D721Med (cell line): ENCODE data around the gene LCAT.

ENCODE experiments used
- DNase-seq: peaks from one replicate; pipeline ENCODE4 v3.0.0; 2011; ENCODE audit warnings: low spot score; ENCODE audit not compliant: insufficient read length
- FAIRE-seq: peaks from 2 replicates; lab custom pipeline; 2011; peaks lifted over from hg19 to GRCh38; lab: Jason Lieb, UNC
- TF ChIP-seq, protein P1 (sequence below): IDR thresholded peaks from 2 replicates; pipeline ENCODE4 v1.5.1; 2012; ENCODE audit warnings: mild to moderate bottlenecking, control low read depth; ENCODE audit not compliant: insufficient read depth; ENCODE audit errors: missing control alignments

The LCAT gene

GRCh38 chr16:67987460-67988160, 43.7 kb upstream of the LCAT start:
- TF ChIP-seq, protein P1, sequence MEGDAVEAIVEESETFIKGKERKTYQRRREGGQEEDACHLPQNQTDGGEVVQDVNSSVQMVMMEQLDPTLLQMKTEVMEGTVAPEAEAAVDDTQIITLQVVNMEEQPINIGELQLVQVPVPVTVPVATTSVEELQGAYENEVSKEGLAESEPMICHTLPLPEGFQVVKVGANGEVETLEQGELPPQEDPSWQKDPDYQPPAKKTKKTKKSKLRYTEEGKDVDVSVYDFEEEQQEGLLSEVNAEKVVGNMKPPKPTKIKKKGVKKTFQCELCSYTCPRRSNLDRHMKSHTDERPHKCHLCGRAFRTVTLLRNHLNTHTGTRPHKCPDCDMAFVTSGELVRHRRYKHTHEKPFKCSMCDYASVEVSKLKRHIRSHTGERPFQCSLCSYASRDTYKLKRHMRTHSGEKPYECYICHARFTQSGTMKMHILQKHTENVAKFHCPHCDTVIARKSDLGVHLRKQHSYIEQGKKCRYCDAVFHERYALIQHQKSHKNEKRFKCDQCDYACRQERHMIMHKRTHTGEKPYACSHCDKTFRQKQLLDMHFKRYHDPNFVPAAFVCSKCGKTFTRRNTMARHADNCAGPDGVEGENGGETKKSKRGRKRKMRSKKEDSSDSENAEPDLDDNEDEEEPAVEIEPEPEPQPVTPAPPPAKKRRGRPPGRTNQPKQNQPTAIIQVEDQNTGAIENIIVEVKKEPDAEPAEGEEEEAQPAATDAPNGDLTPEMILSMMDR = no peak
- DNase-seq (no peak), FAIRE-seq (no peak)

DNA sequence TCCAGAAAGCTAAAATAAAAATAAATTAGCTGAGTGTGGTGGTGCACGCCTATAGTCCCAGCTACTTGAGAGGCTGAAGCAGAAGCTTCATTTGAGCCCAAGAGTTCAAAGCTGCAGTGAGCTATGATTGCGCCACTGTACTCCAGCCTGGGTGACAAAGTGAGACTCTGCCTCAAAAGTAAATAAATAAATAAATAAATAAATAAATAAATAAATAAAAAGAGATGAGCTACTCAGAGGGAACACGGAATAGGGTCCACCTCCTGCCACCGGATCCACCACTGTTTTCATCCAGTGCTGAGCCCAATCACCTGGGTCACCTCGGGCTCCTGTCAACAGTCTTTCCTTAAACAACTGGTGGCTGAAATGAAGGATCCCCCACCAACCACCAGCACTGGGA, 43.0 kb upstream of the LCAT start:
- FAIRE-seq (no peak), DNase-seq (no peak)
- TF ChIP-seq, protein P1 = no peak

DNA sequence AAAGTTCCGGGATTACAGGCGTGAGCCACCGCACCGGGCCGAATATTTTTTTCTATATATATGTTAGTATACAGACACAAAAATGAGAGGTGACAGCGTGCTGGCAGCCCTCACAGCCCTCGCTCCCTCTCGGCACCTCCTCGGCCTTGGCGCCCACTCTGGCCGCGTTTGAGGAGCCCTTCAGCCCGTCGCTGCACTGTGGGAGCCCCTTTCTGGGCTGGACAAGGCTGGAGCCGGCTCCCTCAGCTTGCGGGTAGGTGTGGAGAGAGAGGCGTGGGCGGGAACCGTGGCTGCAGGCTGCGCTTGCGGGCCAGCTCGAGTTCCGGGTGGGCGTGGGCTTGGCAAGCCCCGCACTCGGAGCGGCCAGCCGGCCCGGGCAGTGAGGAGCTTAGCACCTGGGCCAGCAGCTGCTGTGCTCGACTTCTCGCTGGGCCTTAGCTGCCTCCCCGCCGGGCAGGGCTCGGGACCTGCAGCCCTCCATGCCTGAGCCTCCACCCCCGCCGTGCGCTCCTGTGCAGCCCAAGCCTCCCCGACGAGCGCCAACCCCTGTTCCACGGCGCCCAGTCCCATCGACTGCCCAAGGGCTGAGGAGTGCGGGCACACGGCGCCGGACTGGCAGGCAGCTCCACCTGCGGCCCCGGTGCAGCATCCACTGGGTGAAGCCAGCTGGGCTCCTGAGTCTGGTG, 38.2 kb upstream of the LCAT start:
- FAIRE-seq = no peak
- no peak for DNase-seq
- TF ChIP-seq, protein P1 = no peak

- TF ChIP-seq, protein P1 = no peak
- FAIRE-seq (no peak), DNase-seq (no peak)
These were observed 36.2 kb upstream of the LCAT start, which contains the start of gene DPEP3 for GRCh38 chr16:67979955-67980678. Gene DPEP3, minus strand, starts transcription at chr16:67980499. Its CDS starts 119 bp downstream, at chr16:67980380.

DNA sequence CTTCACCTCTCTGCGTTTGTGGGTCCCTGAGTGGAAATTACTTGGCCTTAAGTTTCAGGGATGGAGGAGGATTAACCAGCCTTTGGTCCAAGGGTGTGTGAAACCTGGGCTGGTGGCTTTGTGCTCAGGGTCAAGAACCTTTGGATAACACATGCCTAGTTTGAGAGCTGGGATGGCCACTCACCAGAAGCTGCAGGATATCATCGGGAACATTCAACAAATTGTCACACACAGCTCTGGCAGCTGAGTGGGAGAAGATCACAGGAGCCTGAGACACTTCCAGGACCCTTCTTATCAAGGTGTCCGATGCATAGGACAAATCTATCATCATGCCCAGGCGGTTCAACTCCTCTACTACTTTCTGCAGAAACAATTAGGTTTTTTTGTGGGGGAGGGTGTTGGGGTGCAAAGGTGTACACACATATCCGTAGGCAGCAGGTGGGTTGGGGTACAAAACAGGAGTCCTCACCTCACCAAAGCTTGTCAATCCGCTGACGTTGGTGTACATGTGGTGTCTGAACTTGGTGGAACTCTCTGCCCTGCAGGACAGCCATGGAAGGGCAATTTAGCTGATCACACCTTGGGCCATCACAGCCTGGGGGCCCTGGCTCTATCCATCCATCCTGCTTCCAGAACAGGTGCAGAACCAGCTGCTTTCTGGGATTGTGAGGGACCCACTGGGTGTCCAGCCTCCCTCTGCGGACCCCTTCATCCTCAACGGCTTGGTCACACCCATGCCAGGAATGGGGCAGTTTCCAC, 33.7 kb upstream of the LCAT start:
- FAIRE-seq = no peak

GRCh38 chr16:67977005-67977404, 33.1 kb upstream of the LCAT start:
- TF ChIP-seq, protein P1 = no peak
- DNase-seq (no peak), FAIRE-seq (no peak)

More for the DNA sequence above, 33.7 kb upstream of the LCAT start:
- TF ChIP-seq, protein P1 = no peak
- DNase-seq = no peak
